Esophagus (tissue), 2 donors: ENCODE measurements around the gene GRIK3. TPM values are rescaled to one million over a fixed set of nuclear protein-coding genes. Genes with fewer than 3 reads are reported as not detected.

Experiments used
- H3K27ac ChIP-seq, 2 donors: one replicate each; pipeline ENCODE4 v1.5.1; 2013; ENCODE audit warnings: low read depth in 2 of 2, mild to moderate bottlenecking in 2 of 2, inconsistent platforms in 1 of 2, low read length in 1 of 2, moderate library complexity in 1 of 2
- H3K27me3 ChIP-seq, 2 donors: one replicate each; pipeline ENCODE4 v1.6.1; 2013; ENCODE audit warnings: low read length in 2 of 2, control low read depth in 1 of 2, mild to moderate bottlenecking in 1 of 2; ENCODE audit not compliant: insufficient read depth in 2 of 2, control insufficient read depth in 1 of 2
- H3K36me3 ChIP-seq, 2 donors: one replicate each; pipeline ENCODE4 v1.6.1; 2013; ENCODE audit warnings: low read length in 1 of 2; ENCODE audit not compliant: control insufficient read depth in 2 of 2, insufficient read depth in 2 of 2
- H3K4me1 ChIP-seq, 2 donors: one replicate each; pipeline ENCODE4 v1.6.1; 2013; ENCODE audit warnings: low read length in 1 of 2; ENCODE audit not compliant: control insufficient read depth in 2 of 2, insufficient read depth in 2 of 2
- H3K4me3 ChIP-seq, 2 donors: one replicate each; pipeline ENCODE4 v1.5.1; 2013; ENCODE audit warnings: low read length in 2 of 2, mild to moderate bottlenecking in 2 of 2, low read depth in 1 of 2, moderate library complexity in 1 of 2
- H3K9me3 ChIP-seq, 2 donors: one replicate each; pipeline ENCODE4 v1.6.1; 2013; ENCODE audit warnings: mild to moderate bottlenecking in 2 of 2, low read depth in 1 of 2, low read length in 1 of 2, moderate library complexity in 1 of 2; ENCODE audit not compliant: control insufficient read depth in 2 of 2, insufficient read depth in 1 of 2
- WGBS, 2 donors: extraction: QIAGEN DNeasy Blood & Tissue Kit; methylation state at CpG; one replicate each; pipeline ENCODE4 v1.1.7; 2013; 5-methylcytosine and 5-hydroxymethylcytosine counted together
- polyA plus RNA-seq, 2 donors: library from polyadenylated mRNA; stranded (reverse); fragments of 200-250 nt; gene quantifications; one replicate each; pipeline ENCODE4 v1.2.3, GENCODE V29; 2013
- donor health status: healthy with polysubstance abuse.
- donor health status: Bipolar disorder and iron deficiency.

Gene GRIK3
- polyA plus RNA-seq, 2 donors: 0.13 to 0.16 TPM

DNA sequence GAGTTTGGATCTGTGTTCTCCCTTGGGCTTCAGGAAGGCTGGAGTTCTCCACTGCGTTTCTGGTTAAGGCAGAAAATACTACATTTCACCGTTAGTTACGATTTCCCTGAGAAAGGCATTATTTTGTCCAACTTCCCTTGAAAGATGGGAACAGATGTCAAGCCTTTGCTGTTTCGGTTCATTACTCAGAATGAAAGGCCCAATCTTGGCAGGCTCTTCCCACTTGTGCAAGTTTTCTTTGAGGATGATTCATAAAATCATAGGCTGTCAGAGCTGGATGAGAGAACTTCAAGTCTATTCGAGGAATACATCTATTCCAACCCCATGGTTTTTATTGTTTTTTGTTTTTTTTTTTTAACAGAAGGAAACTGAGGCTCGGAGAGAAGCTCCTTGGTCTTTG, 205.2 kb downstream of the GRIK3 start:
- peaks cover 0 to 2% of the 10 kb centered on the region in 2 donors for H3K9me3 ChIP-seq
- H3K27ac ChIP-seq: no peak overlapping the region
- no peak overlapping the region for H3K4me3 ChIP-seq
- no peaks in the 10 kb centered on the region for H3K4me1 ChIP-seq
- peaks cover 0 to 3% of the 10 kb centered on the region in 2 donors for H3K27me3 ChIP-seq
- H3K36me3 ChIP-seq: no peaks in the 10 kb centered on the region
- 55 to 63% methylated on average over 6 of the region's 6 CpGs for WGBS, 2 donors

DNA sequence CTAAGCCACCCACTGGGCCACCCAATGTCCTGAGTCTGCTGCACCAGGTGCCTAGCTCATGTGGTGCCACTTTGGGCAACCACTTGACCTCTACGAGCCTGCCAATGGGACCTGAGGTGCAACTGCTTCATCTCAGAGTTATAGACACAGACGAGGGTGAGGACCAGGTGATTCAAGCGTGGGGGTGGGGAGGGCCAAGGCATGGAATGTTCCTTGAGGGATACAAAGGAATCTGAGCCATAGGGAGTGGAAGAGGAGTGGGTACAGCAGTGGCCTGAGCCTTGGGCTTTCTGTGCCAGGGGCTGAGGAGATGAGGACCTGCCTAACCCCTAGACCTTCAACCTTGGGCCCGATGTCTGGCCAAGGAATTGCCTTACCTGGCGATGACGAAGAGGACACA, 209.1 kb downstream of the GRIK3 start:
- no peaks in the 10 kb centered on the region for H3K36me3 ChIP-seq
- H3K27me3 ChIP-seq: peaks cover 0 to 3% of the 10 kb centered on the region in 2 donors
- WGBS, 2 donors: 76 to 78% methylated on average over 6 of the region's 6 CpGs
- no peak overlapping the region for H3K27ac ChIP-seq
- H3K9me3 ChIP-seq: peaks cover 0 to 2% of the 10 kb centered on the region in 2 donors
- H3K4me1 ChIP-seq: no peaks in the 10 kb centered on the region
- H3K4me3 ChIP-seq: no peak overlapping the region

DNA sequence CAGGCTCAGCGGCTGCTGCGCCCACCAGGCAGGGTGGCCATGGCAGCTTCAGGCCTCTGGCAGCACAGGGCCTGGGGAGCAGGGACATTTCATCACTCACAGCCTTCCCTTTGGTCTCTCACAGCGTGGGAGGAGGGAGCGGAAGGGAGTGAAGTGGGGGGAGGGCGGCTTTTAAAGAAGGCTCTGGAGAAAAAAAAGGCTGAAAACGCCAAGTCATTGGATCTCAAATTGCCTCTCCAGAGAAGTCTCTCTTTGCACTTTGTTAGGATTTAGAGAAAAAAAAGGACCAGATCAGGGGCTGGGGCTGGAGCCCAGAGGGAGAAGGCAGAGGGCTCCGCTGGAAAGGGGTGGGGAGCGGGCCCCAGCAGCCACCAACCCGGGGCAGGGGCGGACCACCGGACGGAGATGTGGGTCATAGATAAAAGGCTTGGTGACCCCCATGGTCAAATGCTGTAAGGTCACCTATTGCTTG, 209.9 kb downstream of the GRIK3 start:
- H3K4me1 ChIP-seq: no peaks in the 10 kb centered on the region
- peaks cover 0 to 3% of the 10 kb centered on the region in 2 donors for H3K27me3 ChIP-seq
- H3K36me3 ChIP-seq: no peaks in the 10 kb centered on the region
- 45 to 53% methylated on average over 12 of the region's 12 CpGs for WGBS, 2 donors
- no peak overlapping the region for H3K27ac ChIP-seq
- H3K4me3 ChIP-seq: no peak overlapping the region
- peaks cover 0 to 2% of the 10 kb centered on the region in 2 donors for H3K9me3 ChIP-seq

DNA sequence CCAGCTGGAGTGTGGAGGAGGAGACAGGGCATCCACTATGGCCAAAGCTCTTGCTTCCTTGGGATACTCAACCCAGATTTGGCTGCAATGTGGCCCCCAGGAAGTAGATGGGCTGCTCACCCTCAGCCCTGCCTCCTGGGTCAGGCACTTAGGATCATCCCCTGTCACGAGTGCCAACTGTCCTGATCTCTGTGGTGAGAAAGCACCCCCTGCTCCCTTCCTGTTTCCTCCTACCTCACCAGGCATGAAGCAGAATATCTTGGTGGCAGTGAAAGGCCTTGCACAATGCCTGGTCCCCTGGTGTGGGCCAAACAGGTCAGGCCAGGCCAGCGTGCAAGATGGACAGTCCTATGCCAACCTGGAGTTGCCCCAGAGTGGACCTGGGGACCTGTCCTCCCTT, 211.7 kb downstream of the GRIK3 start:
- WGBS, 2 donors: 36 to 46% methylated on average over 2 of the region's 2 CpGs
- no peak overlapping the region for H3K4me3 ChIP-seq

GRCh38 chr1:36821386-36821785, 212.9 kb downstream of the GRIK3 start:
- 79 to 80% methylated on average over 7 of the region's 7 CpGs for WGBS, 2 donors

More for the DNA sequence above, 211.7 kb downstream of the GRIK3 start:
- no peaks in the 10 kb centered on the region for H3K36me3 ChIP-seq
- H3K27ac ChIP-seq: no peak overlapping the region
- peaks cover 0 to 2% of the 10 kb centered on the region in 2 donors for H3K9me3 ChIP-seq
- H3K4me1 ChIP-seq: no peaks in the 10 kb centered on the region
- peaks cover 0 to 3% of the 10 kb centered on the region in 2 donors for H3K27me3 ChIP-seq

DNA sequence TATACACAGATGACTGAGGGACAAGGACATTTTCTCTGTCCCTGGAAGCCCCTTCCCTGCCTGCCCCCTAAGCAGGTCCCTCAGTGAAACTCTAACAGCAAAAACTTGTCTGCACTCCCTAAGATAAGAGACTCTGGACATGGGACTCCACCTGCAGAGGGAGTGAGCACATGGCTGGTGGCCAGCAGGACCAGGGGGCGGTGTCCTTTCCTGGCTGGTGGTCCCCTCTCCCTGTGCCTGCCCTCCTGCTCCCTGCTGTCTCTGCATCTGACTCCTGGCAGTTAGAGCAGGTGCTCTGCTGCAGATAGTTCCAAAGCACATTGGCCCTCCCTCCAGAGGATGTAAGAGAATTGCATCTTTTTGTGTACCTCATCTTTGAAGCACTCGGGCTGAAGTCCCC, 215.5 kb downstream of the GRIK3 start:
- Histone ChIP-seq H3K4me3 (no peak overlapping the region), H3K36me3 (no peaks in the 10 kb centered on the region), H3K4me1 (no peaks in the 10 kb centered on the region), H3K27me3 (no peaks in the 10 kb centered on the region), H3K9me3 (no peaks in the 10 kb centered on the region), H3K27ac (no peak overlapping the region)
- 37 to 49% methylated on average over 2 of the region's 2 CpGs for WGBS, 2 donors

More at GRCh38 chr1:36821386-36821785, 212.9 kb downstream of the GRIK3 start:
- Histone ChIP-seq H3K4me1 (no peaks in the 10 kb centered on the region), H3K27ac (no peak overlapping the region), H3K27me3 (peaks cover 0 to 3% of the 10 kb centered on the region in 2 donors), H3K9me3 (peaks cover 0 to 2% of the 10 kb centered on the region in 2 donors), H3K36me3 (no peaks in the 10 kb centered on the region), H3K4me3 (no peak overlapping the region)

DNA sequence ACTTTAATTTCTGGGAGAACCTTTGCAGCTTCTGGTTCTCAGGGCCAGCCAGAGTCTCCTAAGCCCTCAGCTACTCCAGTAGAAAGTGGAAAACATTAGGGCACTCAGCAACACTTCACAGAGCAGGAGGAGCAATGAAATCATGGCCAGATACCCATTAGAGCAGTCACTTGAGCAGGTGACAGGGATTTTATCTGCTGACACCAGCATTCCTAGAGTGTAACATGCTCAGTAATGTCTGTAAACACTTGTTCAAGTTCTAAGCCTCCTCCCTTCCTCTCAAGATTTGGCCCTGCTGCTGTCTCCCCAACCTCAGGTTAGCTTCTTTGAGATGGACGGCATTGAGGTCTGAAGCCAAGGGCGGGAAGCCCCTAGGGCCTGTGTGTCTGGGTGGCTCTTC, 218.0 kb downstream of the GRIK3 start:
- WGBS, 2 donors: 86 to 96% methylated on average over 2 of the region's 2 CpGs
- no peaks in the 10 kb centered on the region for H3K9me3 ChIP-seq
- H3K4me3 ChIP-seq: no peak overlapping the region
- no peaks in the 10 kb centered on the region for H3K36me3 ChIP-seq
- no peak overlapping the region for H3K27ac ChIP-seq
- no peaks in the 10 kb centered on the region for H3K27me3 ChIP-seq
- no peaks in the 10 kb centered on the region for H3K4me1 ChIP-seq

DNA sequence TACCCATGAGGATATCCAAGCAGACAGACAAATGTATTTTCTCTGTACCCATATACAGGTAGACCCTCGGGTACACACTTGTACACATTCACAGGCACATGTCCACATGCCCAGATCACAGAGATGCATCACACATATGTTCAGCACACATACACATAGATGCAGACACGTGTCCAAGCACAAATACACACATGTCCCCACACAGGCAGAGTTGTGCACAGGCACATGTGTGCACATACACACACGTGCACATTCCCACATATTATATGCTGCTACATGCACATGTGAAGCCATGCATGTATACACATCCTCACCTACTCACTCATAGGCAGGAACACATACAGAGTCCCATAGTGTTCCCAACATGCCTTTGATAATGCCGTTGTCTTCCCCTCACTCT, 219.5 kb downstream of the GRIK3 start:
- Histone ChIP-seq H3K27ac (no peak overlapping the region), H3K36me3 (no peaks in the 10 kb centered on the region), H3K4me1 (no peaks in the 10 kb centered on the region), H3K27me3 (no peaks in the 10 kb centered on the region), H3K9me3 (no peaks in the 10 kb centered on the region), H3K4me3 (no peak overlapping the region)
- WGBS, 2 donors: 64% methylated on average over 4 of the region's 4 CpGs

DNA sequence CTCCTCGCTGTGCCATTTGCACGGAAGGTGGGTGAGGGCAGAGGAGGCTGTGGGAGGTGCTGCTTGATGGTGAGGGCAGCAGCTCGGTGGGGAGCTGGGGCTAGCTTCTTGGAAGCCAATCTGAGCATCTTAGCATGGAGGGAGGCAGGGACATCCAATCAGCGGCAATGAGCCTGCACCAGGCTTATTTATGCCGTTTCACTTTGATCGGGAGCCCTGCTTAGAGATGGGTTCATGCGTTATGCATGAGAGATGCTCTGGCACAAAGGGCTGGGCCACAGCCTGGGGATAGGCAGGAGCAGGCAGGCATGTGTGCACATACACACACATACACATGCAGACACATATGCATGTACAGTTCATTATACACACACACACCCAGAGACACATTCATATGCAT, 220.2 kb downstream of the GRIK3 start:
- no peaks in the 10 kb centered on the region for H3K36me3 ChIP-seq
- 81 to 86% methylated on average over 7 of the region's 7 CpGs for WGBS, 2 donors

GRCh38 chr1:36807262-36807661, 227.1 kb downstream of the GRIK3 start:
- no peaks in the 10 kb centered on the region for H3K36me3 ChIP-seq
- no peaks in the 10 kb centered on the region for H3K4me1 ChIP-seq
- 53 to 67% methylated on average over 4 of the region's 4 CpGs for WGBS, 2 donors
- H3K9me3 ChIP-seq: no peaks in the 10 kb centered on the region
- H3K4me3 ChIP-seq: no peak overlapping the region
- H3K27me3 ChIP-seq: no peaks in the 10 kb centered on the region
- H3K27ac ChIP-seq: no peak overlapping the region

More for the DNA sequence above, 220.2 kb downstream of the GRIK3 start:
- H3K27ac ChIP-seq: no peak overlapping the region
- H3K4me3 ChIP-seq: no peak overlapping the region
- H3K4me1 ChIP-seq: no peaks in the 10 kb centered on the region
- no peaks in the 10 kb centered on the region for H3K27me3 ChIP-seq
- no peaks in the 10 kb centered on the region for H3K9me3 ChIP-seq
